Middle frontal gyrus (tissue), 1 donor: ENCODE results near the gene MCTS1.
A peak's percentile ranks its signal among the peaks of the same experiment; 100 is the strongest.
"Not testable (repeated sequence)": the region's sequence is repeated elsewhere in the genome, so short reads cannot be mapped to it uniquely, and the experiment has no call there.

Experiments
- DNase-seq: peaks from one replicate; pipeline ENCODE4 v3.0.0-alpha.2; 2015; ENCODE audit warnings: low spot score; ENCODE audit errors: extremely low spot score

The MCTS1 gene

GRCh38 chrX:120629667-120630537 is 26.0 kb downstream of the MCTS1 start, which contains the start of gene C1GALT1C1:
C1GALT1C1 (minus strand) TSS chrX:120630054; CDS start chrX:120627166, 2,888 bp downstream.
- peak; percentile 80 for DNase-seq

- DNase-seq, result no peak
Observed at GRCh38 chrX:120638619-120639018, 34.7 kb downstream of the MCTS1 start.

- DNase-seq, result no peak
Observed at GRCh38 chrX:120642871-120643270, 39.0 kb downstream of the MCTS1 start.

GRCh38 chrX:120647127-120647526 is 43.2 kb downstream of the MCTS1 start:
- no peak for DNase-seq

GRCh38 chrX:120652256-120652655 is 48.4 kb downstream of the MCTS1 start:
- not testable (repeated sequence) for DNase-seq

- no peak for DNase-seq
Observed at GRCh38 chrX:120653000-120653399, 49.1 kb downstream of the MCTS1 start.

- no peak for DNase-seq
Observed at GRCh38 chrX:120660637-120661036, 56.7 kb downstream of the MCTS1 start.
